GOT3 (cell line): ENCODE measurements around the gene GNAQ.

Experiments
- DNase-seq: peaks from one replicate; lab custom pipeline; 2025; ENCODE audit warnings: mixed read lengths; lab: John Stamatoyannopoulos, UW

Gene GNAQ

GRCh38 chr9:77843871-77844155, 187.8 kb downstream of the GNAQ start:
- DNase-seq: no peak

- no peak for DNase-seq
Measured at GRCh38 chr9:77843076-77843870, 188.3 kb downstream of the GNAQ start.

GRCh38 chr9:77841739-77842386, 189.7 kb downstream of the GNAQ start:
- no peak for DNase-seq

- no peak for DNase-seq
Measured at GRCh38 chr9:77839459-77840140, 192.0 kb downstream of the GNAQ start.

GRCh38 chr9:77838986-77839385, 192.6 kb downstream of the GNAQ start:
- no peak for DNase-seq

- DNase-seq: no peak
Measured at GRCh38 chr9:77834898-77835488, 196.6 kb downstream of the GNAQ start.

- DNase-seq: no peak
Measured at GRCh38 chr9:77833561-77834429, 197.8 kb downstream of the GNAQ start.

GRCh38 chr9:77832639-77833038, 199.0 kb downstream of the GNAQ start:
- no peak for DNase-seq

- DNase-seq: no peak
Measured at GRCh38 chr9:77831781-77832180, 199.8 kb downstream of the GNAQ start.

GRCh38 chr9:77830618-77831285, 200.9 kb downstream of the GNAQ start:
- DNase-seq: no peak

- no peak for DNase-seq
Measured at GRCh38 chr9:77829420-77829819, 202.2 kb downstream of the GNAQ start.

- DNase-seq: no peak
Measured at GRCh38 chr9:77827104-77827784, 204.4 kb downstream of the GNAQ start.

GRCh38 chr9:77826621-77827020, 205.0 kb downstream of the GNAQ start:
- DNase-seq: no peak

- DNase-seq: no peak
Measured at GRCh38 chr9:77826116-77826515, 205.5 kb downstream of the GNAQ start.

GRCh38 chr9:77825361-77825760, 206.2 kb downstream of the GNAQ start:
- DNase-seq: no peak

GRCh38 chr9:77820293-77820954, 211.2 kb downstream of the GNAQ start:
- DNase-seq: no peak

- DNase-seq: no peak
Measured at GRCh38 chr9:77819657-77820056, 212.0 kb downstream of the GNAQ start.

- DNase-seq: no peak
Measured at GRCh38 chr9:77817590-77818311, 213.9 kb downstream of the GNAQ start.

GRCh38 chr9:77816641-77817341, 214.8 kb downstream of the GNAQ start:
- DNase-seq: no peak
